GM19023 (cell line): ENCODE data around the gene APP.

ENCODE experiments used
- ATAC-seq: cut with Tn5 transposase; IDR thresholded peaks from one replicate; pipeline ENCODE4 v1.9.1; 2021; ENCODE audit warnings: mild to moderate bottlenecking, moderate library complexity; ENCODE audit not compliant: unreplicated experiment

Gene APP

GRCh38 chr21:26130249-26130881 is 40.2 kb downstream of the APP start:
- no peak for ATAC-seq

- no peak for ATAC-seq
Measured at GRCh38 chr21:26127918-26128317, 42.7 kb downstream of the APP start.

- no peak for ATAC-seq
Measured at GRCh38 chr21:26127073-26127814, 43.3 kb downstream of the APP start.

GRCh38 chr21:26126168-26126553 is 44.4 kb downstream of the APP start:
- ATAC-seq: no peak

- ATAC-seq: no peak
Measured at GRCh38 chr21:26125433-26126167, 45.0 kb downstream of the APP start.

GRCh38 chr21:26124896-26125295 is 45.7 kb downstream of the APP start:
- ATAC-seq: no peak

- ATAC-seq: no peak
Measured at GRCh38 chr21:26124421-26124833, 46.1 kb downstream of the APP start.

- ATAC-seq: no peak
Measured at GRCh38 chr21:26123012-26123411, 47.6 kb downstream of the APP start.

- ATAC-seq: no peak
Measured at GRCh38 chr21:26120828-26121227, 49.7 kb downstream of the APP start.

- no peak for ATAC-seq
Measured at GRCh38 chr21:26119906-26120305, 50.7 kb downstream of the APP start.

GRCh38 chr21:26118938-26119540 is 51.5 kb downstream of the APP start:
- ATAC-seq: no peak

GRCh38 chr21:26117972-26118367 is 52.6 kb downstream of the APP start:
- ATAC-seq: no peak

- ATAC-seq: no peak
Measured at GRCh38 chr21:26117324-26117971, 53.1 kb downstream of the APP start.

GRCh38 chr21:26116456-26117011 is 54.0 kb downstream of the APP start:
- ATAC-seq: no peak

- no peak for ATAC-seq
Measured at GRCh38 chr21:26115899-26116298, 54.7 kb downstream of the APP start.

- ATAC-seq: no peak
Measured at GRCh38 chr21:26115305-26115704, 55.3 kb downstream of the APP start.

GRCh38 chr21:26112975-26113374 is 57.6 kb downstream of the APP start:
- ATAC-seq: no peak

GRCh38 chr21:26112127-26112742 is 58.3 kb downstream of the APP start:
- ATAC-seq: no peak

GRCh38 chr21:26110715-26111114 is 59.9 kb downstream of the APP start:
- ATAC-seq: no peak

- no peak for ATAC-seq
Measured at GRCh38 chr21:26107429-26107828, 63.1 kb downstream of the APP start.
